HCT116 (cell line): ENCODE results near the gene CRTC3. TPM values are rescaled to one million over a fixed set of nuclear protein-coding genes. Genes with fewer than 3 reads are reported as not detected.

Source experiments
- ATAC-seq: fragments of 200-7000 bp; cut with Tn5 transposase; 2 replicates; pipeline ENCODE4 v1.9.1; 2020; ENCODE audit warnings: mild to moderate bottlenecking, moderate library complexity
- BruUV-seq: library from RNA; stranded (reverse); fragments of 400-500 nt; replicated peaks from 2 replicates; lab custom pipeline; 2021; lab: Mats Ljungman, UMichigan
- CTCF ChIA-PET: fragments of 300-600 bp; sonication (Branson Sonifier 250); formaldehyde crosslinking; loops from one replicate; lab custom pipeline; 2021; ENCODE audit warnings: antibody characterized with exemption; lab: Charles Lee
- POLR2A ChIA-PET: fragments of 300-600, 350-600 bp; sonication (Branson Sonifier 250); formaldehyde crosslinking; loops from one replicate; lab custom pipeline; 2021; ENCODE audit warnings: antibody characterized with exemption; lab: Charles Lee
- RAD21 ChIA-PET, 2 experiments: fragments of 300-600 bp; sonication (Branson Sonifier 250); formaldehyde crosslinking; loops; one replicate each; lab custom pipeline; 2023; ENCODE audit warnings: low total read pairs in 2 of 2; ENCODE audit not compliant: uncharacterized antibody in 2 of 2, unreplicated experiment in 2 of 2, low non-redundant PET in 1 of 2; lab: Charles Lee
- DNase-seq: peaks from one replicate; pipeline ENCODE4 v3.0.0-alpha.2; 2010; ENCODE audit warnings: low read depth, low spot score
- H2AFZ ChIP-seq: fragments of 200-600 bp; shearing (Covaris generic), sonication (generic); 2 replicates; pipeline ENCODE4 v1.6.1; 2017; ENCODE audit warnings: low read depth, mixed run types, mixed read lengths, antibody characterized with exemption, low read length; ENCODE audit not compliant: poor library complexity, severe bottlenecking
- H3K27ac ChIP-seq: 2 replicates; pipeline ENCODE4 v1.5.1; 2012; ENCODE audit warnings: low read depth, low read length
- H3K27me3 ChIP-seq: fragments of 200-600 bp; sonication (generic); 2 replicates; pipeline ENCODE4 v1.6.1; 2016; ENCODE audit warnings: mixed run types, low read length, mixed read lengths; ENCODE audit not compliant: insufficient read depth
- H3K36me3 ChIP-seq, 2 experiments: fragments of 200-500 bp in 1 of 2; fragments of 200-600 bp in 1 of 2; sonication (Bioruptor generic) in 1 of 2; sonication (generic) in 1 of 2; 2 replicates each; pipeline versions ENCODE4 v1.5.1 to v1.6.1; 2014 to 2016; ENCODE audit warnings: low read length in 2 of 2, inconsistent platforms in 1 of 2, mixed read lengths in 1 of 2, mixed run types in 1 of 2; ENCODE audit not compliant: insufficient read depth in 2 of 2, control insufficient read depth in 1 of 2
- H3K4me1 ChIP-seq, 2 experiments: fragments of 200-600 bp in 1 of 2; sonication (generic) in 1 of 2; 2 replicates each; pipeline versions ENCODE4 v1.5.1 to v1.6.1; 2012 to 2017; ENCODE audit warnings: low read length in 2 of 2, inconsistent platforms in 1 of 2, mild to moderate bottlenecking in 1 of 2, mixed read lengths in 1 of 2, mixed run types in 1 of 2, moderate library complexity in 1 of 2; ENCODE audit not compliant: insufficient read depth in 2 of 2, control insufficient read depth in 1 of 2
- H3K4me2 ChIP-seq: fragments of 200-600 bp; sonication (generic); 2 replicates; pipeline ENCODE4 v1.6.1; 2017; ENCODE audit warnings: mixed run types, low read length, mixed read lengths
- H3K4me3 ChIP-seq, 2 experiments: fragments of 200-600 bp in 1 of 2; sonication (generic) in 1 of 2; replicated peaks in 1 of 2; 2 replicates each; pipeline ENCODE4 v1.5.1; 2011 to 2016; ENCODE audit warnings: low read length in 2 of 2, control low read depth in 1 of 2, low read depth in 1 of 2, mild to moderate bottlenecking in 1 of 2, mixed read lengths in 1 of 2, mixed run types in 1 of 2
- H3K79me2 ChIP-seq: fragments of 200-600 bp; sonication (generic); 2 replicates; pipeline ENCODE4 v1.6.1; 2017; ENCODE audit warnings: mild to moderate bottlenecking, mixed run types, low read length, moderate library complexity, mixed read lengths; ENCODE audit not compliant: insufficient read depth
- H3K9ac ChIP-seq: fragments of 200-600 bp; sonication (generic); 2 replicates; pipeline ENCODE4 v1.6.1; 2016; ENCODE audit warnings: low read length, mixed read lengths
- H3K9me2 ChIP-seq: fragments of 200-600 bp; sonication (generic), shearing (Covaris generic); 2 replicates; pipeline ENCODE4 v1.6.1; 2017; ENCODE audit warnings: mixed run types, mild to moderate bottlenecking, moderate library complexity; ENCODE audit not compliant: insufficient read depth
- H3K9me3 ChIP-seq, 2 experiments: fragments of 200-500 bp in 1 of 2; fragments of 200-600 bp in 1 of 2; sonication (Bioruptor generic) in 1 of 2; sonication (generic) in 1 of 2; 2 replicates each; pipeline ENCODE4 v1.6.1; 2014 to 2017; ENCODE audit warnings: low read length in 2 of 2, mixed read lengths in 2 of 2, inconsistent platforms in 1 of 2, low read depth in 1 of 2, mild to moderate bottlenecking in 1 of 2, mixed run types in 1 of 2, moderate library complexity in 1 of 2; ENCODE audit not compliant: control insufficient read depth in 1 of 2, insufficient read depth in 1 of 2
- H4K20me1 ChIP-seq: fragments of 200-600 bp; sonication (generic), shearing (Covaris generic); 2 replicates; pipeline ENCODE4 v1.6.1; 2017; ENCODE audit warnings: mixed run types, mild to moderate bottlenecking, moderate library complexity; ENCODE audit not compliant: insufficient read depth
- CEBPB ChIP-seq: IDR thresholded peaks from 2 replicates; pipeline ENCODE4 v1.6.1; 2012; ENCODE audit warnings: low read depth
- CTCF ChIP-seq, 3 experiments: fragments of 200-600 bp in 1 of 3; sonication (generic) in 1 of 3; IDR thresholded peaks in 2 of 3; conservative IDR thresholded peaks in 1 of 3; 2 replicates each; pipeline ENCODE4 v1.5.1; 2012 to 2017; ENCODE audit warnings: low read depth in 2 of 3, low read length in 2 of 3, antibody characterized with exemption in 1 of 3, borderline replicate concordance in 1 of 3, control low read depth in 1 of 3, mild to moderate bottlenecking in 1 of 3, mixed read lengths in 1 of 3, mixed run types in 1 of 3, moderate library complexity in 1 of 3; ENCODE audit not compliant: insufficient read depth in 1 of 3
- ELF1 ChIP-seq: IDR thresholded peaks from 2 replicates; pipeline ENCODE4 v1.6.1; 2012; ENCODE audit warnings: low read depth, borderline replicate concordance
- EZH2phosphoT487 ChIP-seq: fragments of 200-600 bp; IDR thresholded peaks from 2 replicates; pipeline ENCODE4 v1.6.1; 2018; ENCODE audit warnings: antibody characterized with exemption, borderline replicate concordance
- FOSL1 ChIP-seq: IDR thresholded peaks from 2 replicates; pipeline ENCODE4 v1.6.1; 2012; ENCODE audit warnings: low read depth
- MAX ChIP-seq: IDR thresholded peaks from 2 replicates; pipeline ENCODE4 v1.6.1; 2012
- POLR2AphosphoS5 ChIP-seq: IDR thresholded peaks from 2 replicates; pipeline ENCODE4 v1.6.1; 2011; ENCODE audit warnings: mild to moderate bottlenecking, low read depth, low read length, moderate library complexity
- RAD21 ChIP-seq: IDR thresholded peaks from 2 replicates; pipeline ENCODE4 v1.6.1; 2012; ENCODE audit warnings: low read depth, mild to moderate bottlenecking
- SIN3A ChIP-seq: IDR thresholded peaks from 2 replicates; pipeline ENCODE4 v1.6.1; 2012; ENCODE audit warnings: low read depth
- TCF7L2 ChIP-seq: IDR thresholded peaks from 2 replicates; pipeline ENCODE4 v1.7.0; 2011; ENCODE audit warnings: borderline replicate concordance, inconsistent platforms; ENCODE audit not compliant: insufficient read depth, insufficient read length; ENCODE audit errors: extremely low read depth
- YY1 ChIP-seq: IDR thresholded peaks from 2 replicates; pipeline ENCODE4 v1.6.1; 2011; ENCODE audit warnings: low read length, low read depth, moderate library complexity, mild to moderate bottlenecking; ENCODE audit not compliant: insufficient replicate concordance; ENCODE audit errors: extremely low read depth
- ZBTB33 ChIP-seq: IDR thresholded peaks from 2 replicates; pipeline ENCODE4 v1.6.1; 2011; ENCODE audit warnings: mild to moderate bottlenecking, low read length, moderate library complexity; ENCODE audit not compliant: insufficient replicate concordance; ENCODE audit errors: extremely low read depth
- ZFX ChIP-seq: fragments of 450-650 bp; IDR thresholded peaks from 2 replicates; pipeline ENCODE4 v1.6.1; 2017
- ZNF274 ChIP-seq: fragments of 200-500 bp; sonication (Bioruptor generic); IDR thresholded peaks from 2 replicates; pipeline ENCODE4 v1.6.1; 2014; ENCODE audit warnings: mild to moderate bottlenecking, low read depth, low read length, inconsistent platforms
- intact Hi-C: fragments of 100-400 bp; cut with micrococcal nuclease; formaldehyde crosslinking; loops from 2 replicates; pipeline ENCODE4 v1.10.0; 2022
- total RNA-seq: library from RNA; stranded (reverse); gene quantifications from one replicate; pipeline ENCODE4 v1.2.1, GENCODE V29; 2021; ENCODE audit not compliant: unreplicated experiment

The CRTC3 gene
- total RNA-seq, 1 experiment from 2014 or later, result 20.7 TPM

- intact Hi-C loops, result no loop called here
- no peak overlapping the region for H3K9ac ChIP-seq
- no peak overlapping the region for H3K4me3 ChIP-seq
- no peaks in the 10 kb centered on the region for H4K20me1 ChIP-seq
- POLR2A ChIA-PET, result no interaction called here
- no peak for DNase-seq
- no peaks in the 10 kb centered on the region for H3K36me3 ChIP-seq
- ATAC-seq, result no peak
- no TSS peak for BruUV-seq
- no peak overlapping the region for H3K4me2 ChIP-seq
- H3K27me3 ChIP-seq, result no peaks in the 10 kb centered on the region
- no peak overlapping the region for H2AFZ ChIP-seq
- TF ChIP-seq ELF1, result no peak
- no peak for TF ChIP-seq EZH2phosphoT487
- TF ChIP-seq RAD21, result no peak
- no peak for TF ChIP-seq ZFX
- TF ChIP-seq MAX, result no peak
- TF ChIP-seq, all 23 proteins: peak for 0
- RAD21 ChIA-PET, result no interaction called here
- CTCF ChIA-PET, result no interaction called here
- H3K4me1 ChIP-seq, result no peaks in the 10 kb centered on the region
- H3K79me2 ChIP-seq, result peaks cover 13% of the 10 kb centered on the region
- no peak overlapping the region for H3K27ac ChIP-seq
- H3K9me3 ChIP-seq, result no peaks in the 10 kb centered on the region
- H3K9me2 ChIP-seq, result no peaks in the 10 kb centered on the region
These were observed 28.4 kb downstream of the CRTC3 start for GRCh38 chr15:90558171-90558573.

GRCh38 chr15:90559119-90559518 lies 29.4 kb downstream of the CRTC3 start:
- RAD21 ChIA-PET, result no interaction called here
- Histone ChIP-seq H3K4me1 (no peaks in the 10 kb centered on the region), H3K79me2 (peaks cover 13% of the 10 kb centered on the region), H3K9me2 (no peaks in the 10 kb centered on the region), H3K9me3 (no peaks in the 10 kb centered on the region), H3K4me3 (no peak overlapping the region), H3K27me3 (no peaks in the 10 kb centered on the region), H3K36me3 (no peaks in the 10 kb centered on the region), H3K27ac (no peak overlapping the region), H3K4me2 (no peak overlapping the region), H3K9ac (no peak overlapping the region), H2AFZ (no peak overlapping the region), H4K20me1 (no peaks in the 10 kb centered on the region)
- TF ChIP-seq FOSL1 (no peak), CTCF (IDR thresholded peaks at IDR 0.05 in 2 of 3, conservative IDR thresholded peaks at IDR 0.05 in 1 of 3; ENCODE audit: borderline replicate concordance in 1 of 3, insufficient read depth in 1 of 3, low read depth in 2 of 3, low read length in 2 of 3) (no peak), YY1 (no peak), ZNF274 (no peak), SIN3A (no peak), ZBTB33 (no peak), POLR2AphosphoS5 (no peak), CEBPB (no peak), TCF7L2 (no peak)
- intact Hi-C loops, result no loop called here
- BruUV-seq, result no TSS peak
- no peak for DNase-seq
- POLR2A ChIA-PET, result no interaction called here
- CTCF ChIA-PET, result no interaction called here
- ATAC-seq, result no peak
